HG03095 (cell line): ENCODE measurements around the gene KDM8.
A peak's percentile ranks its signal among the peaks of the same experiment; 100 is the strongest.

Source experiments
- ATAC-seq: cut with Tn5 transposase; IDR thresholded peaks from one replicate; pipeline ENCODE4 v1.9.1; 2021; ENCODE audit warnings: moderate library complexity; ENCODE audit not compliant: unreplicated experiment

Gene KDM8

DNA sequence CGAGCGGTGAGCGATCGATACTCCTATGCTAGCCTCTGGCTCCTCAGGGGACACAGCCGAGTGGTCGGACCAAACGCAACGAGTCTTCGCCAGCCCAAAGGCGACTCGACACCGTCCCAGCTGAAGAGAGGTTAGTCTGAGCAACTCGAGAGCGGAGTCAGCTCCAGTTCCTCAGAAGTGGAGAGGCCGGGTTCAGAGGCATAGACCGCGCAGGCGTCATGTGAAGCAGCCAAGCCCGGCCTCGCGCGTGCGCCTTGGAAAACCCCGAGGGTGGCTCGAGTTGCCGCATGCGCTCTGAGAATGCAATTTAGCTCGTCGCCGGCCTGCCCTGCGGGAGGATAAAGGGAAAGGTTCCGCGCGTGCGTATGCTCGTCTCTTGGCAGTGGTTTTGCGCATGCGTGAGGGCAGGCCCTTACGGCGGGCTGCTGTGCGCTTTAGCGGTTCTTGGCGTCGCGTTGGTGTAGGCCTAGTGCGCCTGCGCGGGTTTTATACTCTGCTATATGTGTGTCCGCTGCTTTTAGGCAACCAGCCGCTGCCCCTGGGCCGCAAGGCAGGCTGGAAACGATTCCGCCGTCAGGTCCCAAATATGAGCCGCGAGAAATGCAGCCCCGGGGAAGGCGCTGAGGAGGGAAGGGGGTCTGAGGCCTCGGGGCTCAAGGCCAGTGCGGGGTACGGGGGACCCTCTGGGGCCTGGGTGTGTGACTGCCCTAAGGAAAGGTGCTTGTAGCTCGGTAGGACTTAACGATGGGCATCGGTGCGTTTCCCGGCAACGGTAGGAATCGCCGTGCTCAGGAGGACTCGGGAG, at the start of gene KDM8:
KDM8 (plus strand) TSS at position 20 of the 805 bp plus-strand sequence. CDS start 6,598 bp downstream, outside the sequence.
- ATAC-seq: peak; percentile 84

DNA sequence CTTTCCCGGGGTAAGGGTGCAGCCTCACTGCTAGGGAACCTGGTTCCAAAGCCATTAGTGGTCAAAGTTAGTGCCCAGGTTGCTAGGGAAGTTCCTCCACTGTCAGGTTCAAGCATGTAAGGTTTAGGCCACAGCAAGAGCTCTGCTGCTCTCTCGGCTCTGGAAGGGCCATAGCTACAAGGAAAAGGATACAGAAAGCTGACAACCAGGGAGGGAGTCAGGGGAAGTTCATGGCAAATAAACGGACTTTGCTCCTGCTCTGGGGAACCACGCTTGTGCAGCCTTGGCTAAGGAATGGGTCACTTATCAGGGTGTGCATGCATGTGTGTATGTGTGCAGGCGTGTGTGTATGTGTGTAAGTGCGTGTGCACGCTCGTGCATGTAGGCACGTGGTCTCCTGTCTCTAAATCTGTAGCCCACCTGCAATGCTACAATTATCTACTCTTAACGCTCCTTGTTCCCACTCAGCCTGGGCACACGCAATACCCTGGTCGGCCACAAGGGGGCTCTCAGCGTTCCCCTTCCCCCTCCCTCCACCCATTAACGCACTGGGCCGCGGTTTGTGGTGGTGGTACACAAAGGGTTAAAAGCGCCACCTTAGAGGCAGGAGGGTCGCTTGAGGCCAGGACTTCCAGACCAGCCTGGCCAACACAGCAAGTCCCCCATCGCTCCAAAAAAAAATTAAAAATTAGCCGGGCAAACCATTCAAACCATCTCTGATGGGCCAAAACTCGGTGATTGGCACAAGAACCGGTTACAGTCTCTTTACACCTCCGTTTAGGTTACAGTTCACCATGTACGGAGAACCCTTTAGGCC, 48.4 kb upstream of the KDM8 start:
- ATAC-seq: no peak

DNA sequence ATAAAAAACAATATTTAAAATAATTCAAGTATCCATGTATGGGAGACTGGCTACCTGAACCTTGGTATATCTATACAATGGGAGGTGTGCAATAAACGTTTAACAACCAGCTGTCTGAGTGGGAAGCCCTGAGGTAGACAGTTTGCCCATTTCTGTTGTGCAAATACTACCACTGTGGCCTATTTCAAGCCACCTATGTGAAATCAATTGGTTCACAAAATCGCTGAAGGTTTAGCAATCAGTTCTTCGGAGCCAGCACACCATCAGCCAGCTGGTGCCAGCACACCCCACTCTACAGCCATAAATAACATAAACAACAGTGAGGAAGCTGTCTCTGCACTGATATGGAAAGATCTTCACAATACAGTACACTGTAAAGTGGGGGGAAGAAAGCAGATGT, 46.7 kb upstream of the KDM8 start:
- ATAC-seq: no peak

DNA sequence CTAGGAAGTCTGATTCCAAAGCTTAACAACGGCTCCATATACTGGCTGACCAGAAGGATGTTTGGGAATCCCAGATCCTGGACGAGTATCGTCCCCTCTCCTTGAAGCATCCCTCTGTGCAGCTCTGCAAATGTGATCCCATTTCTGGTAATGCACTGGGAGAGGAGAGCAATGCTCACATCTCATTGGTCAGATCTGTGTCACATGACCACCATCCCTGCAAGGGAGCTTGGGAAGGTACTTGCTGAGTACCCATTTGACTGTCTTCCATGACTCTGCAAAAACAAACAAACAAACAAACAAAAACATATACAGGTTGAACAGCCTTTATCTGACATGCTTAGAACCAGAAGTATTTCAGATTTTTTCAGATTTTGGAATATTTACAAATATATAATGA, 41.9 kb upstream of the KDM8 start:
- ATAC-seq: no peak

DNA sequence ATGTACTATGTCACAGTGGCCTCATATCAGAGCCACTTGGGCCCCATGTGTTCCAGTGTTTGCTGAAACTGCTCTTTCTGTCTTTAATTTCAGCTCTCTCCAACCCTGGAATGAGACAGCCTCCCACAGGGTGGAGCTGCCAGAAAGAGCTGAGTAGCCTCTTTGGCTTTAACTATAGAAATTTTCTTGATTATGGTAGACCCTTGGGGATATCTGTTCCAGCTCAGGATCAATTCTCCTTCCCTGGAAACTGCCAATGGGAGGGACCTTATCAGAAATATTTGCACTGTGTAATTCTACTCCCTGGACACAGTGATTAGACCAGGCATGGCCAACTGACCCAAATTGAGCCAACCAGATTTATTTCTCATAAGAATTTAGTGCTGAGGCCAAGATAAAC, 39.0 kb upstream of the KDM8 start:
- ATAC-seq: no peak

DNA sequence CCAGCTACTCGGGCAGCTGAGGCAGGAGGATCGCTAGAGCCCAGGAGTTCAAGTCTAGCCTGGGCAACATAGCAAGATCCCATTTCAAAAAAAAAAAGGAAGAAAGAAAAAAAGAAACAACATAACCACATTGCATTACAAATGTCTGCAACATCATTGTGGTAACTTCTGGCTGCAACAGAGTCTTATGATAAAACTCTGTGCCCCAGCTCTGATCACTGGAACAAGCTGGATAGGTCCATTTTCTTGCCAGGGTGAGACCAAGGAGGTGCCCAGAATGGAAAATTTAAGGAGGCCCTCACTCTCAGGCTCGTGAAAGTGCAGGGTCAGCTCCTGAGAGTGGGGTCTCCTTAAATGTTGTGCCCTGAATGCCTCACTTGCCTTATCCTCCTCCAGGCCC, 37.8 kb upstream of the KDM8 start:
- no peak for ATAC-seq

DNA sequence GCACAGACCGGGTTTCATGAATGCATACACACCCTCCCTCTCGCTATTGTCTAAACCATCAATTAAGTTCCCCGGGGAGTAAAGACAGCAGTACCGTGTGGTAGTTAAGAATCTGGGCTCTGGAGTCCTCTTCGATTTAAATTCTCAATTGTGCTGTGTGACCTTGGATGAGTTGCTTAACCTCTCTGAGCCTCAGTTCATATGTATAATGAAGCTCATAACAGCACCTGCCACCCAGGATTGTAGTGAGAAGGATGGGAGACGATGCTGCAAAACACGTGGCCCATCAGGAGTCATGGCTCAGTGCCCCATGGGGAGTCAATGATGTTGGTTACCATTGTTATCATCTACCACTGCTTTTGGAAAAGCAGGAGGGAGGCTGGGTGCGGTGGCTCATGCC, 34.5 kb upstream of the KDM8 start:
- ATAC-seq: no peak

DNA sequence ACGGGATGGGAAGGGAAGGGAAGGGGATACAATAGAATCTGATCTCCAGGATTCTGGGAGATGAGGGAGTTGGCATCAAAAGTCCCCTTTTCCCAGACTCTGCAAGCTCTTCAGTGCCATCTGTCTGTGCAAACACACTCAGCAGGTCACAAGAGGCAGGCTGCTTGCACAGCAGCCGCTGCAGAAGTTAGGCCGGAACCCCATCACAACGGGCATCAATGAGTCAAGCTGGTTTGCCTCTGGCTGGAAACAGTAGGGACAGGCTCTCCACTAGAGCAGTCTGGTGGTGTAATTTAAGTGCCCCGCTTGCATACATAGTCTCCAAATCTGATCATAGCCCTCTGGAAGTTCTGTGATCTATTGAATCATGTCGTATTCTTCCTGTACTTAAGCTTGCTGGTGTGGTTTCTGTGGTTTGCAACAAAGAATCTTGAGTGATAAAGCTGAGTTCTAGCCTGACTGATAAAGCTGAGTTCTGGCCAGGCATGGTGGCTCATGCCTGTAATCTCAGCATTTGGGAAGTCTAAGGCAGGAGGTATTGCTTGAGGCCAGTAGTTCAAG, 33.7 kb upstream of the KDM8 start:
- no peak for ATAC-seq

DNA sequence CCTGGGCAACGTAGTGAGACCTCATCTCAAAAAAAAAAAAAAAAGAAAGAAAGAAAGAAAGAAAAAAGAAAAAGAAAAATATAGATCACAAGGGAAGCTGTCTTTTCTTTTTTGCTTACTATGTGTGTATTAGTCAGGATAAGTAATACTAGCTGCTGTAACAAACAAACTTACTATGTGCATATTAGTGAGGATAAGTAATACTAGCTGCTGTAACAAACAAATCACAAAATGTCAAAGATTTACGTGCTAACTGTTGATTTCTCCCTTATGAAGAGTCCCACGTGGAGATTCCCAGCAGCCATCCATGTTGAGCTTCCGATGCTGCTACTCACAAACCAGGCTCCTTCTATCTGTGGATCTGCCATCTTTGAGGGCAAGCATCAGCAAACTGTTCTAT, 31.7 kb upstream of the KDM8 start:
- no peak for ATAC-seq

DNA sequence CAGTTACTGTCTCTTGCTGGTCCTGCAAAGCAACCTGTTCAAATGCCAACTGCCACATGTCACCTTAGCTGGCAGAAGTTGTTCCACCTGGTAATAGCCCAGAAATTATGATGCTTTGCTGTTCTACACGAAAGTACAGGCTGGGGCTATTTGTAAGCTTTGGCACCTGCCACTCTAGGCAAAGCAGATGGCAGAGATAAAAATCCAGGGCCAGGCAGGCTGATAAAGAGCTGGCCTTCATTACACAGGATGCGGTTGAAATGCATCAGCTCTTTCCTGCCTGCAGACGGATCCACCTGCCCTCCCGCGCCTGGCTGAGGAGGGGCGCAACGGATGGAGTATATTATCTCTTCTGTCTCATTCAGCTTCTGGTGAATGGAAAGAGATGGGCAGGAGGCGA, 29.3 kb upstream of the KDM8 start:
- no peak for ATAC-seq

DNA sequence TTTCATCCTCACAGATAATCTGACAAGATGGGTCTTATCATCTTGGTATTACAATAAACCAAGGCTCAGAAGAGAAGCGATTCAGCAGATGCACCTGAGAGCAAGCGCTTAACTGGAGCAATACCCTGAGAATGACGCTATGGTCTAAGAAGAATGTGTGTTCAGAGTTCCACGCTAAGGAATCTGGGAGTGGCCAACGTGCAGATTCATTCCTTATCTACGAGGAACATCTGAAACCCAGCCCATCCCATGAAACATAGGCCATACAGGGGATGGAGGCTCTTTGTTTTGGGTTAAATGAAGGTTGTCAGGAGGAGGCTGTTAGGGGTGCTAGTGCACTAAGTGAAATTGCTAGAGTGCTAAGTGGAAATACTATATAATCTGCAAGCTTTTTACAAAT, 28.5 kb upstream of the KDM8 start:
- no peak for ATAC-seq

DNA sequence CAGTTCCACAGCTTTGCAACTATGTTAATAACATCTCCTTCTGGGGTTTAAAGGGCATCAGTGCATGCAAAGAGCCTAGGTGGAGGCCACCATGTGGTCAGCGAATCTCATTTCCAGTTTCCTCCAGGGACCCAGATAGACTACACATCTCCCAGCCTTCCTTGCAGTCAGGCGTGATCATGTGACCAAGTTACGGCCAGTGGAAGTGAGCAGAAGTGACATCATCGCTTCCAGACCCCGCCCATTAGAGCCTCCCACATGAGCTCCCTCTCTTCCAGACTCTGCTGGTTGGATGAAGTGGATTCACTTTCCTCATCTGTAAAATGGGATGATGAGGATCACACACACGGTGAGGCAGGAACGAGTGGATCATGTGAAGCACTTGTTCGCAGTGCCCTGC, 27.4 kb upstream of the KDM8 start:
- ATAC-seq: no peak

DNA sequence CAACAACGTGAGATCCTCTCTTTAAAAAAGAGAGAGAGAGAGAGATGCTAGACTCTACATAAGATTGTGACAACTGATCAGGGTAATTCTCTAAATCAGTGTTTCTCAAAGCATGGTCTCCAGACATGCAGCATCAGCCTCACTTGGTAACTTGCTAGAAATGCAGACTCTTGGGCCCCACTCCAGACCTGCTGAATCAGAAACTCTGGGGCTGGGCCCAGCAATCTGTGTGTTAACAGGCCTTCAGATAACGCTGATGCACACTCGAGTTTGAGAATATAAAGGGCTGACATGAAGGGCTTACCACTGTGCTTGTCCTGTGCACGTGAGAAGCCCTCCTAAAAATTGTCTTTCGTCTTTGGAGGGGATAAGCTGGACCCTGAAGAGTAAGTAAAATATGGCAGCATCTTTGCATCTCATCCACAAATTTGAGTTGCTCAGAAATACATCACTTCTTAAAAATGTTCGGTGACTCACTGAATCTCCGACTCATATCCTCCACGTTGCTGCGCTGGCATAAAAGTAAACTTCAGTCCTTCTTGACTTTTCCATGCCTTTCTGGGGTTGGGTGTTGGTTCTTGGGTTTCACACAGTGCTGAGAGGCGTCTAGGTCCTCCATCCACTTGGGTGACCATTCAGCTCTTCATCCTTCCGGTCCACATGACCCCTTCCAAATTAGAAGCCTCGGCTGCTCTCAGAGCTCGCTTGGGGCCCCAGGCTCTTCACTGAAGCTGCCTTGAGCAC, 26.1 kb upstream of the KDM8 start:
- no peak for ATAC-seq

DNA sequence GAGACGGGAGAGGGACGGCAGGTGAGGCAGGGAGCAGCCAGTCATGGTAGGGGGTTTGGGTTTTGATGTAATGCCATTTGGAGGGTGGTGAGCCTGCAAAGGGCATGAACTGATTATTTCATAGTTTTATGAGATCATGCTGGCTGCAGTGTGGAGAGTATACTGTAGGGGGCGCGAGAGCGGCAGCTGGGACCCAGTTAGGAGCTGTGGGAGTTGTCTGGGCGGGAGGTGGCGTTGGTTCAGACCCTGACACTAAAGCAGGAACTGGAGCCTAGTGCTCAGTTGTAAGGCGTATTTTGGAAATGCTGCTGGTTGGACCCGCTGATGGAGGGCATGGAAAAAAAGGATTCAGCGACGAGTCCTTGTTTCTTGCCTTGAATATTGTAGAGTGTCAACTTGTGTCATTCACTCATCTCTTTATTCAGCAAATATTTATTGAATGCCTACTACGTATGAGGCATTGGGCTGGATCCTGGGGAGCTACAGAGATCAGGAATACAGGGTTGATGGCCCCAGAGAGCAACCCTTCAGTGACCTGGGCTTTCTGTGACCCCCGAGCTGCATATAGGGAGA, 23.7 kb upstream of the KDM8 start:
- ATAC-seq: peak; percentile 74

DNA sequence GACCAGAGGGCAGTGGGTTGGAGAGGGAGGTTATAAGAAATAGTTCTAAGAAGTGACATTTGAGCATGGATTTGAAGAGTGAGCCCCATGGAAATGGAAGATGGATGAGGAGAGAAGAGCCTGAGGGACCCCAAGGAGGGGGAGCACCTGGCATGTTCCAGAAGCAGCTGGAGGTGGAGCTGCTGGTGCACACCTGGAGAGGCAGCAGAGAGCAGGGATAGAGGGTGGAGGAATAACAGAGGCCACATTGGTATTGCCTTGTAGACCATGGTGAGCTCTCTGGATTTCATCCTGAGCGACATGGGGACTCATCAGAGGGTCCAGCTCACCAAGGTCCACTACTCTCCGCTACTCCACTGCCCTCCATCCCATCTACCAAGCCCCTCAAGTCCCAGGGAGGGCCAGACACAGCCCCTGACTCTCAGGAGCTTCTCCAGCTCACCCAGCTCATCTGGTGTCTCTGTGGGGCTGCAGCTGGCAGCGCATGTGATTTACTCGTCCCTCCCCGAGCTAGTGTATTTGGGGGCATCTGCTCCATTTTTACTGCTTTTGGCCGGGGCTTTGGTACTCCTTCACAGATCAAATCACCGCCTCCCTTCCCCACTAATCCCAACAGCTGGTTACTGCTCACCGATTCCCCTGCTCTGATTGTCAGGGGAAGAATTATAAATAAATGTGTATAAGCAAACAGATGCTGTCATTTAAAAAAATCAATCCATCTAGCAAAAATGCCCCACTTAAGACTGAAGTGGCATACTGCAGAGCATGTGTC, 22.1 kb upstream of the KDM8 start:
- no peak for ATAC-seq

DNA sequence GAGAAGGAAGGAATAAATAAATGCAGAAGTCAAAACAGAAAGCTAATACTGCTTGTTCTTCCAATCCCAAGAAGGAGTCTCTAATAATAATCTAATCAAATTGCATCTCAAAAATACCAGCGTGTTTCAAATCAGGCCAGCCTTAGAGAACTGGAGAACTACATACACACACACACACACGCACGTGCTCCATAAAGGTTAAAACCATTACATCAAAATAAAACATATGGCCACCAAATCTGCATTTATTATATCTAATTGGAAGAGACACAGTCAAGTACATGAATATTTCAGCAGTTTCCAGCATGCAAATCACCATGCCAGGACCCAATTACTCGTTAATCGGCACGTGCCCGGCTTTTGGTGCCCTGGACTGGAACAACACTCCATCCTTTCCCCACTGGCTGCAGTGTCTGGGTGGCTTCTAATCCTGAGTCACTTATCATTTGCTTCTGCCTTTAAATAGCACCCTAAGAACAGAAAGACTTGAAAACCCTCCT, 20.4 kb upstream of the KDM8 start:
- no peak for ATAC-seq

DNA sequence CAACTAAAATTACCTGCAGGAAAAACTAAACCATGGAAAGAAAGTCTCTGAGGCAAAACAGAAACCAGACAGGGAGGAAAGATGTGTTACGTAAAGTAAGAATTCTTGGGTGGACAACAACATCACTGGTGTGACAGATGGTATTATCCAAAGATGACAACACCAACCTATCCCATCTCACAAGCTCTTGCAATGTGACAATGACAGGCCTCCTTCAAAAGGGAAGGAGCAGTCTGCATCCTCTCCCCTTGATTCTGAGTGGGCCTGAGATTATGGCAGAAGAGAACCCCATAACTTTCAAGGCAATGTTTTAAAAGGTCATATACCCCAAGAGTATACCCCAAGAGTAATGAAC, 17.6 kb upstream of the KDM8 start:
- no peak for ATAC-seq

DNA sequence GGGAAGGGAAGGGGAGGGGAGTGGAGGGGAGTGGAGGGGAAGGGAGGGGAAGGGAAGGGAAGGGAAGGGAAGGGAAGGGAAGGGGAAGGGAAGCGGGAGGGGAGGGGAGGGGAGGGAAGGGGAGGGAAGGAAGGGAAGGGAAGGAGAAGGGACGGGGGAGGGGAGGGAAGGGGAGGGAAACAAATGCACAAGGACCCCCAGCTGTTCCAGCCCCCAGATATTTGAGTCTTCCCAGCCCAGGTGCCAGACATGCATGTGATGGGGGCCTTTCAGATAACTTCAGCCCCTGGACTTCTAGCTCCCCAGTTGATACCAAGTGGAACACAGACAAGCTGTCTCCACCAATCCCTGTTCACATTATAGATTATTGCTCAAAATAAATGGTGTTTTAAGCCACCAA, 14.7 kb upstream of the KDM8 start:
- no peak for ATAC-seq

DNA sequence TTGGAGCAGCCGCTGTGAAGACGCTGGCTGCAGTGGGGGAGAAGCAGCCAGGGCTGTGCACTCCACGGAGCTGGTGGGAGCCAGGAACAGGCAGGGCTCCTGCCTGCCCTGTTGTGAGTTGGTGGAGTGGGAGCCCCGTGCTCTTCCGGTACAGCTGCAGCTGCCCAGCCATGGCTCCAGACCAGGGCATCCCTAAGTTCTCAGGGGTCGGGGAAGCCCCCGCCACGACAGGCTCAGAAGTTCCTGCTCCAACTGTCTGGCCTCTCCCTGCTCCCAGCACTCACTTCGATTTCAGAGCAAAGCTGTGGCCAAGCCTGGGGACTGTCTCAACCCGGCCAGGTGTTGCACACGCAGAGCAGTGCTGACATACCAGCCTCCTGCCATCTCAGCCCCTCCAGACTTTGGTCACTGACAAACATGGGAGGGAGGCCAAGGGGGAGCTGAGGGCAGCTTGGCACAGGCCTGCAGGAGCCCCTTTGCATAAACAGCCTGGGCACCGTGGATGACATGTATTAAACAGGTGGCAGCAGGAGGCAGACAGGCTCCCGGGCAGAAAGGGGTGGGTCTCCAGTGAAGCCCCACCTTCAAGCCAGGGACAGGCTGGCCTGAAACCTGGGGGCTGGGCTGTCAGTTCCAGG, 13.9 kb upstream of the KDM8 start:
- ATAC-seq: no peak
